Activated CD4-positive, alpha-beta T cell treated with anti-CD3 and anti-CD28 coated beads, Interleukin-2, amount 50 U/mL, for 48 hours (primary cell): ENCODE results near the gene SLC12A9.
"Not testable (repeated sequence)": the region's sequence is repeated elsewhere in the genome, so short reads cannot be mapped to it uniquely, and the experiment has no call there.

Experiments
- DNase-seq, 2 experiments: peaks; one replicate each; pipeline ENCODE4 v3.0.0-alpha.2; 2020

Gene SLC12A9, protein sequence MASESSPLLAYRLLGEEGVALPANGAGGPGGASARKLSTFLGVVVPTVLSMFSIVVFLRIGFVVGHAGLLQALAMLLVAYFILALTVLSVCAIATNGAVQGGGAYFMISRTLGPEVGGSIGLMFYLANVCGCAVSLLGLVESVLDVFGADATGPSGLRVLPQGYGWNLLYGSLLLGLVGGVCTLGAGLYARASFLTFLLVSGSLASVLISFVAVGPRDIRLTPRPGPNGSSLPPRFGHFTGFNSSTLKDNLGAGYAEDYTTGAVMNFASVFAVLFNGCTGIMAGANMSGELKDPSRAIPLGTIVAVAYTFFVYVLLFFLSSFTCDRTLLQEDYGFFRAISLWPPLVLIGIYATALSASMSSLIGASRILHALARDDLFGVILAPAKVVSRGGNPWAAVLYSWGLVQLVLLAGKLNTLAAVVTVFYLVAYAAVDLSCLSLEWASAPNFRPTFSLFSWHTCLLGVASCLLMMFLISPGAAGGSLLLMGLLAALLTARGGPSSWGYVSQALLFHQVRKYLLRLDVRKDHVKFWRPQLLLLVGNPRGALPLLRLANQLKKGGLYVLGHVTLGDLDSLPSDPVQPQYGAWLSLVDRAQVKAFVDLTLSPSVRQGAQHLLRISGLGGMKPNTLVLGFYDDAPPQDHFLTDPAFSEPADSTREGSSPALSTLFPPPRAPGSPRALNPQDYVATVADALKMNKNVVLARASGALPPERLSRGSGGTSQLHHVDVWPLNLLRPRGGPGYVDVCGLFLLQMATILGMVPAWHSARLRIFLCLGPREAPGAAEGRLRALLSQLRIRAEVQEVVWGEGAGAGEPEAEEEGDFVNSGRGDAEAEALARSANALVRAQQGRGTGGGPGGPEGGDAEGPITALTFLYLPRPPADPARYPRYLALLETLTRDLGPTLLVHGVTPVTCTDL

DNA sequence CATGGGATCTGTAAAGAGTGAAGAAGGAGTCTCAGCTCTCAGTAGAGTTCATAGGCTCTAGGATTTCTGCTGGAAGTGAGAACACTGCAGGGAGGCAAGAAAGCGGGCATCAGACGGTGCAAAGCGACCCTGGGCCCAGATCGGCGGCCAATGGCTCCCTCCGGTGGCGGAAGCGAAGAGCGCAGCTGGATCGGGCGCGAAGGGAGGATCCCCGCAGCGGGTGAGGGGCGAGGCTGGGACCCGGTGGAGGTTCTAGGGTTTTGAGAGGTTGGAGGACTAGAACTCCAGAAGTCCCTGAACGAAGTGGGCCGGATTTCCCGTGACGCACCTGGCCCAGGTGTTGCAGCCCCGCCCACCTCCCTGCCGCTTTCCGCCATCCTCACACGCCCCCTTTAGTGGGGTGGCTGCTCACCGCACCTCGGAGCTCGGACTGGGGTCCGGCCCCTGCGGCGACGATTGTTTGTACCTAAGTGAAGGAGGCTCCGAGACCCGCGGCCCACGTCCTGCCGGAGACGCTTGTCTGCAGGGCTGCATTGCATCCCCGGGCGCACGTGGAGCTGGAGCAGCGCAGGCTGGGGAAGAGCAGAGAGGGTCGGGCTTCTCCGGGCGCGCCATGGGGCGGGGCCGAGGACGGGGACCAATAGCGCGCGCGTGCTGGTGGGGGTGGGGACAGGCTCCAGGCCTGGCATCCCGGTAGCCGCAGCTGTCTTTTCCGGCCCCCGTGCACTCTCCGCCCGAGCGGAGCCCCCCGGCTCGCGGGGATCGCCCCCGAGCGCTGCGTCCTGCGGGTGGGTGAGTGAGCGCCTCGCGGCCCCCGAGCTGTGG is at the start of gene SLC12A9:
SLC12A9 (plus strand) TSS at position 666 of the 825 bp plus-strand sequence. CDS start 1,485 bp downstream, outside the sequence.
- peak; percentile 88 to 90 for DNase-seq

DNA sequence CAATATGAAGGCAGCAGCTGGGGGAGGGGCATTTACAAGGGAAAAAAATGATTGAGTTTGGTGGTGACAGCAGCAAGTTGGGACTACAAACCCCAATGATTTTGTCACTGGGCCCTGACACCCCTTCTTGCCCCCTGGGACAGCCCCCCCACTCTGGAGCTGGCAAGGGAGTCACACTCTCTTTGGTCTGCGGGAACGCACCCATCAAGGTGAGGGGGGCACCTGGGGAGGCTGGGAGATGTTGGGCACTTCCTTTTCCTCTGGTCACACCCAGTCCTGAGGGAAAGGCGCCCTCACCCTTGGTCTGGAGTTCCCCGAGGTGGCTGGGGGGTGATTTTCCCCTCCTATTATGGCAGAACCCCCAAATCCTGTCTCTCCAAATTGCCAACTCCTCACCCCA is 49.6 kb upstream of the SLC12A9 start:
- DNase-seq = no peak

GRCh38 chr7:100803398-100804161 is 48.9 kb upstream of the SLC12A9 start:
- peak; percentile 6 to 18 for DNase-seq

GRCh38 chr7:100804681-100805431 is 47.7 kb upstream of the SLC12A9 start:
- DNase-seq = no peak

GRCh38 chr7:100806276-100806675 is 46.2 kb upstream of the SLC12A9 start:
- DNase-seq = no peak

DNA sequence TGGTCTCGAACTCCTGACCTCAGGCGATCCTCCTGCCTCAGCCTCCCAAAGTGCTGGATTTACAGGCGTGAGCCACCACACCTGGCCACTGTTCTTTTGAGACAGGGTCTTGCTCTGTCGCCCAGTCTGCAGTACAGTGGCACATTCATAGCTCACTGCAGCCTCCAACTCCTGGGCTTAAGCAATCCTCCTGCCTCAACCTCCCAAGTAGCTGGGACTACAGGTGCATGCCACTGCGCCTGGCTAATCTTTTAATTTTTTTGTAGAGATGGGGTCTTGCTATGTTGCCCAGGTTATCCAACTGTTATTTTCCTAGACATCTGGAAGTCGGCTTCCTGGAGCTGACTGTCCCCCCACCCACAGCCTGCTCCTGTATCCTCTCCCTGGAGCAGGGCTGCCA is 45.6 kb upstream of the SLC12A9 start:
- not testable (repeated sequence) for DNase-seq

- no peak for DNase-seq
Measured at GRCh38 chr7:100808354-100808875, 44.1 kb upstream of the SLC12A9 start.

GRCh38 chr7:100811480-100811879 is 41.0 kb upstream of the SLC12A9 start:
- DNase-seq = no peak

DNA sequence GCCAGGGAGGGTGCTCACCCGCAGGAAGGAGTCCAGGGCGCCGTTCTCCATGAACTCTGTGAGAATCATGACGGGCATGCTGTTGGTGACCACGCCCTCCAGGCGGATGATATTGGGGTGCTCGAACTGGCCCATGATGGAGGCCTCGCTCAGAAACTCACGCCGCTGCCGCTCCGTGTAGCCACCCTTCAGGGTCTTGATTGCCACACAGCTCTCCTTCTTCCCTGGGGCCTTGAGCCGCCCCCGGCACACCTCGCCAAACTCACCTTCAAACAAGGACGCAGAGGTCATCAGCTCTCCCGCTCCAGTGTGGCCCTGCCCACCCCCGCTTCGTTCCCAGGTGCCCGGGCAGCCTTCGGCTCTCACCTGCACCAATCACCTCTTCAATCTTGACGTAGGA is 39.8 kb upstream of the SLC12A9 start:
- no peak for DNase-seq

DNA sequence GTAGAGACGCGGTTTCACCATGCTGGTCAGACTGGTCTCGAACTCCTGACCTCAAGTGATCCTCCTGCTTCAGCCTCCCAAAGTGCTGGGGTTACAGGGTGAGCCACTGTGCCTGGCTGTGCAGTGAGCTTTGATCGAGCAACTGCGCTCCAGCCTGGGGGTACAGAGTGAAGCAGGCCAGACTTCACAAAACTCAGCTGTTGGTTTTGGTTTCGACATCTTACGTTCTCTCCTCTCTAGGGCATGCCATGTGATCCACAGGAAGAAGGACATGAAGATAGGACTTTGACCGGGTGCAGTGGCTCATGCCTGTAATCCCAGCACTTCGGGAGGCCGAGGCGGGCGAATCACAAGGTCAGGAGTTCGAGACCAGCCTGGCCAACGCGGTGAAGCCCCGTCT is 36.0 kb upstream of the SLC12A9 start:
- DNase-seq = not testable (repeated sequence)

GRCh38 chr7:100817097-100817496 is 35.4 kb upstream of the SLC12A9 start:
- no peak for DNase-seq

GRCh38 chr7:100818366-100818765 is 34.1 kb upstream of the SLC12A9 start:
- no peak for DNase-seq

DNA sequence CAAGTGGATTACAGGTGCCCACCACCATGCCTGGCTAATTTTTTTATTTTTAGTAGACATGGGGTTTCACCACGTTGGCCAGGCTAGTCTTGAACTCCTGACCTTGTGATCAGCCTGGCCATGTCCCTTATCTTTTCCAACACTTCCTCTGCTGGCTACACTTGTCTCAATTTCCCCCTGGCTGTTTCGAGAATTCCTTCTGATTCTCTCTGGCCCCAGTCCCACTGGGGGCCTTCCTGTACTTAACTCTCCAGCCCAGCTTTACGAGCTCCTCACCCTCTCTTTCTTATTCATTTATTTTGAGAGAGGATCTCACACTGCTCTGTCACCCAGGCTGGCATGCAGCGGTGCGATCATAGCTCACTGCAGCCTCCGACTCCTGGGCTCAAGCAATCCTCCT is 33.7 kb upstream of the SLC12A9 start:
- no peak for DNase-seq

DNA sequence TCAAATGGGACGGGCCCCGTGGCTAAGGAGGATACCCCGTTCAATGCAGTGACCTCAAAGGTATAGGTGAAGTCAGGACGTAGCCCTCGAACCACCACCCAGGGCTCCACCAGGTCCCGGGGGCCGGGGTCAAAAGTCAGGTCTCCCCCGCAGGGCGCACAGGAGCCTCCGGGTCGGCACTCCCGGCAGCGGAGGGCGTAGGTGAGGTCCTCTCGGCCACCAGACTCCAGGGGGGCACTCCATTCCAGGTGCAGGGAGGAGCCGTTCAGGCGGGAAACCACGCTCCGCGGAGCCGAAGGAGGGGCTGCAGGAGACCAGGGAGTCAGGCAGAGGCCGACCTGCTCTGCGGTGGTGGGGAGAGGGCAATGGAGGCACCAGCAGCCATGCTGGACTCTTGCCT is 32.9 kb upstream of the SLC12A9 start:
- DNase-seq = no peak

DNA sequence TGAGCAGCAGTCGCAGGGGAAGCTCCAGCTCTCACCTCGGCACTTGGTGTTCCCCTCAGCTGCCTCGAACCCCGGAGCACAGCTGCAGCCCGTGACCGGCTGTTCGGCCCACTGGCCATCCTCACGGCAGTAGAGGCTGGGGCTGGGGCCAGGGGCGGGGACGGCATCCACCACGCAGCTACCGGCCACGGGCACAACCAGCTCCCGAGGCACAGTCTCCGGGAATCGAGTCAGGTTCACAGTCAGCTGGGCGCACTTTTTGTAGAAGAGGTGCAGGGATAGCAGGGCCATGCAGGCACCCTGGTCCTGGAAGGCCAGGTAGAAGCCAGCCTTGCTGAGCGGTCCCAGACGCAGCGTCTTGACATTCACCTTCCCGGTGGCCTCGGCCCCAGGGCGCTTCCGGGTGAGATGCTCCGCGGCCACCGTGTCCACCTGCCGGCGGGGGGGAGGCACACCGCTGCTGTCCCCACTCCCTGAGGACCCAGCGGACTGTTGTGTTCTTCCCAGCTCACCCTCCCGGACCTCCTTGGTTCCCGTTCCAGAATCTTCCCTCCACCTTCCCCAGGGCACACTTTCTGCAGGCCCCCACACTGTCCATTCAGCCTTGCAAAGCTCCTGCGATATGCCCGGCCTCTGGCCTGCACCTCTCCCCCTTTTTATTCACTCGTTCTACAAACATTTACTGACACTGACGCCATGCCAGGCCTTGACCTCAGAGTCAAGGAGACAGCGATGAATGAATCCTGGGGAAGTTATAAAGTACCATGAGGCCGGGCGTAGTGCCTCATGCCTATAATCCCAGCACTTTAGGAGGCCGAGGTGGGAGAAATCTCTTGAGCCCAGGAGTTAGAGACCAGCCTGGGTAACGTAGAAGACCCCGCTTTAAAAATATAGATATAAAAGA is 30.0 kb upstream of the SLC12A9 start:
- DNase-seq = no peak

DNA sequence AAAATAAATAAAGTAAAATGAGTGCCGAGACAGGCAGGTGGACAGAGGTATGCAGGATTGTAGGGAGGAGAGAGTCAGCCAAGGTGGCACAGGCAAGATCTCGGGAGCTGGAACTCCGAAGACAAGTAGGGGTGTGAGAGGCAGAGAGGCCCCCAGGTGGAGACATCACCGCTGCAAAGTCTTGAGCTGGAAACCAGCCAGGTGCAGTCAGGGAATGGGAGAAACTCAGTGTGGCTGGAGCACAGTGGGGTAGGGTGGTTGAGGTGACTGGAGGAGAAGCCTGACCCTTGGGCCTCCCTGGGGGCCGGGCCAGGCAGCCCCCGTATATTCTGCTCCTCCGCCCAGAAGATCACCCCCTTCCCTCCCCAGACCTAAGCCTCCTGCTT is 29.4 kb upstream of the SLC12A9 start:
- no peak for DNase-seq

DNA sequence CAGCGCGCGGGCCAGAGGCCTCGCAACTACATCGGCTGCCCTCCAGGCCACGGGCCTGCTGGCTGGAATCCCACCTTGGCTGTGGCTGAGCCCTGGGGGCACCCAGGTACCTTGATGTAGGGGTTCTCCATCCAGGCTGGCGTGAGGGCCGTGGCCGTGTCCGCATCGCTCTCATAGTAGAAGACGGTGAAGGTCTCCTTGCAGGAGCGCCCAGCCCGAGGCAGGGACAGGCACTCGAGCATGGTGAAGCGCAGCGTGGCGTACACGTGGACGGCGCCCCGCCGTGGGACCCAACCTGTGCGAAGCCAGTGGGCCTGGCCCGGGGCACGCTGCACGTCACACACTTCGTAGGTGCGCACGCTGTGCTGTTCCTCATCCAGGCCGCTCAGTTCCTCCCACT is 29.0 kb upstream of the SLC12A9 start:
- DNase-seq = no peak

DNA sequence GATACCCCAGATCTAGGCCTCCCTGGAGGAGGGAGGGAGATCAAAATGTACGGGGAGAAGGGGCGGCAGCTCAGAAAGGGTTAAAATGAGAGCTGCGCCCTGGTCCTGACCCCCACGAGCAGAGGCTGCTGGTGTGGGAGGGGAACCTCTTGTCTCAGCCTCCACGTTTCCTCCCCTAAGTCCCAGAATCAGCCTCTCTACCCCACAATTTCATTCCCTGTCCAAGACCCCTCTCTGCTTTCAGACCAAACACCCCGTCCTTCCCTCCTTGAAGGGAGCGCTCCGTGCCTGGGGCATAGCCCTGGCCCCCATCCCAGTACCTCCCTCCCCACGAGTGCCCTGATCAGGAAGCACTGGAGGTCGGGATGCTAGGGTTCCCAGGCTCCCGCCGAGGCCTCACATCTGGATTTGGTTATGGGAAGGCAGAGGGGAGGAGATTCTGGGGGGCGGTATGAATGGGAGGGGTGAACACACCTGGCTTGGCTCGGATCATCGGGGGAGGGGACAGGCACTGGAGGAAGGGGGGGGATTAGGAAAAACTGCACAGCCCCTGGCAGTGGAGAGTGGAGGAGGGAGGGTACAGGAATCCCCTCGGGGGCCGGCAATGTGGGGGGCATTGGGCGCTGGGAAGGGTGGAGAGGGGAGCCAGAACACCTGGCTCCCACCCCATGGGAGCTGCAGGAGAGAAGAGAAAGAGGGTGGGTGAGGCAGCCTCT is 27.9 kb upstream of the SLC12A9 start:
- DNase-seq = no peak

DNA sequence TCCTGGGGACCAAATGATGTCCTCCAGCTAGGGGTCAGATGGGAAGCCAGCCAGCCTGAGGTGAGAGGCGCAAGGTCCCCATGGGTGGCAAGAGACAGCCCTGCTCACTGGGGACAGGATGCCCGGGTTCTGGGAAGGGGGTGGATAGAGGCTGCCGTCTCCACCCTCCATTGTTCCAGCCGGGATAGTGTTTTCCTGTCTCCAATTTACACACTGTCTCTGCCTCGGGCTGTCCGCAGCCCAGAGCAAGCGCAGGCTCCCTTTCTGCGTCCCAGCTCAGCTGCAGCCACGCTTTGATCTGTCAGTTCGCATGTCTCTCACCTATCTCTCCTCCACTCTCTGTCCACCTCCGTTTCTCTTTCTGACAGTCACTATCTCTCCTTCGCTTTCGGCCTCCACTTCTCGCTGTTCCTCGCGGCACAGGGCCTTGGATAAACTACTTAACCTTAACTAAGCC is 27.3 kb upstream of the SLC12A9 start:
- no peak for DNase-seq
